H4 (cell line): ENCODE measurements around the gene RAP1A. TPM values are rescaled to one million over a fixed set of nuclear protein-coding genes. Genes with fewer than 3 reads are reported as not detected.
"Not testable (repeated sequence)": the region's sequence is repeated elsewhere in the genome, so short reads cannot be mapped to it uniquely, and the experiment has no call there.

ENCODE experiments used
- DNase-seq: peaks from one replicate; pipeline ENCODE4 v3.0.0-alpha.2; 2015; ENCODE audit warnings: low spot score
- total RNA-seq: library from RNA; depleted of rRNA; stranded (reverse); fragments of >200 nt; shearing (Covaris generic); gene quantifications from 2 replicates; pipeline ENCODE4 v1.2.3, GENCODE V29; 2014

The RAP1A gene
- total RNA-seq, 1 experiment from 2014 or later, result 32.4 TPM

DNA sequence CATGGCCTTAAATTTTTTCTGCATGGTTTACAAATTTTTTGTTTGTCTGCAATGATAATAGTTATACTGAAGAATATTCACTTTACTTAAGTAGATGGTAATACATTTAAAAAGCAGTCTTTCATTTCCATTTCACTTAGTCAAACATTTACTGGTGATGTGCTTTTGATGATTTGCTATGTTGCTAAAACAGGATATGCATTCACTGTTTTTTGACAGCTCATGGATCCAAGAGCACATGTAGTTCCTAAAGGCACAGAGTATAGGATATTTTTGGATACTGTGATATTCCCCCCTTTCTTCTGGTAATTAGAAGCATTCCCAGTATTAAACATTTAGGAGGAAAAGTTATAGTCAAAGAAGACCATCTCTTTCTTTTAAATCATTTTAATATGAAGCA, 45.9 kb downstream of the RAP1A start:
- no peak for DNase-seq

DNA sequence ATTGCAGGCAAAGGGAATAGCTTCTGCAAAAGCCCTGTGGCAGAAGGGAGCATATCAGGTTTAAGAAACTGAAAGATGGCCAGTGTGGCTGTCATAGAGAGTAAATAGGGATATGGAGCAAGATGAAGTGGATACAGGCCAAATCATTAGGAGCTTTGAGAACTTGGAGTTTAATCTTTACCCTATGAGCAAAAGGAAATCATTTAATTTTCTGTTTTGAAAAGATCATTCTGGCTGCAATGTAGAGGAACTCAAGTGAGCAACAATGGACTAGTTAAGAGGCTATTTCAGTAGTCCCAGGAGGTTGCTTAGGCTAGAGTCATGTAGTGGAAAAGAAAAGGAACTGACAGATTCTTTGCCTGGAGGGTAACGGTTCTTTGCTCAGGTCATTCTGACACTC, 47.2 kb downstream of the RAP1A start:
- DNase-seq, result no peak

GRCh38 chr1:111669268-111669667, 49.7 kb downstream of the RAP1A start:
- no peak for DNase-seq

DNA sequence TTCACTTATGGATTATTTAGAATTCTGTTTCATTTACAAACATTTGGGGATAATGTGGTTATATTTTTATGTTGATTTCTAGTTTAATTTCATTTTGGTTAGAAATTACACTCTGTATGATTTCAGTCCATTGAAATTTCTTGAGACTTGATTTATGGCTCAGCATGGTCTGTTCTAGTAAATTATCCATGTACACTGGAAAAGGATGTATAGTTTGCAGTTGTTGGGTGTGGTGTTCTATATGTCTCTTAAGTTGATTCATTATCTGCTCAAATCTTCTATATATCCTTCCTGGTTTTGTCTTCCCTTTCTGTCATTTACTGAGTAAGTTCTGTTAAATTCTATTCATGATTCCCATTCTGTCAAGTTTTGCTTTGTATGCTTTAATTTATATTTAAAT, 52.3 kb downstream of the RAP1A start:
- no peak for DNase-seq

GRCh38 chr1:111672331-111672730, 52.7 kb downstream of the RAP1A start:
- DNase-seq, result no peak

DNA sequence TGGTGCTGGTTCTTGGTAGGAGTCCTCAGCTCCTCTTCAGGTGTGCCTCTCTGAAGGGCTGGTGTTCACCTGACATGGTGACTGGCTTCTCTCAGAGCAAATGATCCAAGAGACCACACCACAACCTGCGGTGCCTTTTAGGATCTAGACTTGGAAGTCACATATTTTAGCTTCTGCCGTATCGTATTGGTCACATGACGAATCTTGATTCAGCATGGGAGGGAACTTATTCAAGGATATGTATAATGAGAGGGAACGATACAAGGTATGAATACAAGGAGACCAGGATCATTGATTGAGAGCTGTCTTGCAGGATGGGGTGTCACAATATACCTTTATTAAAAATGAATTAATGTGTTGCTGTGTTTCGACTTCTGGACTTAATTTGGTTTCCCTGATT, 58.0 kb downstream of the RAP1A start:
- DNase-seq, result no peak

DNA sequence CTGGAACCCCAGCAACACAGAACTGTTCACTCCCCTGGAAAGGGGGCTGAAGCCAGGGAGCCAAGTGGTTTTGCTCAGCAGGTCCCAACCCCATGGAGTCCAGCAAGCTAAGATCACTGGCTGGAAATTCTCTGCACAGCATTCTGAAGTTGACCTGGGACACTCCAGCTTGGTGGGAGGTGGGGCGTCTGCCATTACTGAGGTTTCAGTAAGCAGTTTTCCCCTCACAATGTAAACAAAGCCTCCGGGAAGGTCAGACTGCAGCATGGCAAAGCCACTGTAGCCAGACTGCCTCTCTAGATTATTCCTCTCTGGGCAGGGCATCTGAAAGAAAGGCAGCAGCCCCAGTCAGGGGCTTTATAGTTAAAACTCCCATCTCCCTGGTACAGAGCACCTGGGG, 60.0 kb downstream of the RAP1A start:
- DNase-seq, result peak; percentile 42

DNA sequence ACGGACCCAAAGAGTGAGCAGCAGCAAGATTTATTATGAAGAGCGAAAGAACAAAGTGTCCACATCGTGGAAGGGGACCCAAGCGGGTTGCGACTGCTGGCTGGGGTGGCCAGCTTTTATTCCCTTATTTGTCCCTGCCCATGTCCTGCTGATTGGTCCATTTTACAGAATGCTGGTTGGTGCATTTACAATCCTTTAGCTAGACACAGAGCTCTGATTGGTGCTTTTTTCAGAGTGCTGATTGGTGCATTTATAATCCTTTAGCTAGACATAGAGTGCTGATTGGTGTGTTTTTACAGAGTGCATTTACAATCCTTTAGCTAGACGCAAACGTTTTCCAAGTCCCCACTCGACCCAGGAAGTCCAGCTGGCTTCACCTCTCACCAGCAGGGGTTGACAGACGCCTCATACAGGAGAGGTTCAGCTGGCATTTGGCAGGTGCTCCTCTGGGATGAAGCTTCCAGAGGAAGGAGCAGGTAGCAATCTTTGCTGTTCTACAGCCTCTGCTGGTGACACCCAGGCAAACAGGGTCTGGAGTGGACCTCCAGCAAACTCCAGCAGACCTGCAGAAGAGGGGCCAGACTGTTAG, 60.7 kb downstream of the RAP1A start:
- not testable (repeated sequence) for DNase-seq

- not testable (repeated sequence) for DNase-seq
Measured at GRCh38 chr1:111685293-111686153, 65.9 kb downstream of the RAP1A start.

DNA sequence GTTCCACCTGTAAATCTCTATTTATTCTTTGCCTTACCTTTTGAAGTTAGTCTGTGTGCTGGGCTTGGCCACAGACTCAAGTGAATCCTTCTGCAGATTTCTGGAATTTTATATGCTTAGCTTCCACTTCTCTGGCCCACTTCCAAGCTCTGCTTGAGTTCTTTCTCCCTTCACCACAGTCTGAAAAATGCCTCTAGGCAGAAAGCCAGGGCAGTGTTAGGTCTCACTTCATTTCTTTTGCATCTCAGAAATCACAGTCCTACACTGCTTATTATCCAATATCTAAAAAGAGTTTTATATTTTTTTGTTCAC, 70.7 kb downstream of the RAP1A start:
- peak; percentile 87 for DNase-seq

DNA sequence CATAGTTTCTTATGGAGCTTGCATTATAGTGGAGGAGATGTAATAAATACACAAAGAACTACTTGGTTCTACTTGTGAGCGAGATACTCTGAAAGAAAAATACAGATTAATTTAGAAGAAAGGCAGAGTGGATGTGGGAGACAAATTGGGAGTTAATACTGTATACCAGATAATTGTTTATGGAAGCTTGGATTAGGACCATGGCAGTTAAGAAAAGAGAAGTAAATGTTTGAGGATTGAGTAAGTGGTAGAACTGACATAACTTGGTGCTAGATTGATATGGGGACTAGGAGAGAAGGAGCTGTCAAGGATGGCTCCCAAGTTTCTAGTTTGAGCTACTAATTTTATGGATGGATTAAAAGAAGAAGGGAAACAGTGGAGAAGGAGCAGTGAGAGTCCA, 72.3 kb downstream of the RAP1A start:
- DNase-seq, result no peak

GRCh38 chr1:111695801-111696200, 76.2 kb downstream of the RAP1A start:
- no peak for DNase-seq

GRCh38 chr1:111696330-111696729, 76.7 kb downstream of the RAP1A start:
- DNase-seq, result no peak

DNA sequence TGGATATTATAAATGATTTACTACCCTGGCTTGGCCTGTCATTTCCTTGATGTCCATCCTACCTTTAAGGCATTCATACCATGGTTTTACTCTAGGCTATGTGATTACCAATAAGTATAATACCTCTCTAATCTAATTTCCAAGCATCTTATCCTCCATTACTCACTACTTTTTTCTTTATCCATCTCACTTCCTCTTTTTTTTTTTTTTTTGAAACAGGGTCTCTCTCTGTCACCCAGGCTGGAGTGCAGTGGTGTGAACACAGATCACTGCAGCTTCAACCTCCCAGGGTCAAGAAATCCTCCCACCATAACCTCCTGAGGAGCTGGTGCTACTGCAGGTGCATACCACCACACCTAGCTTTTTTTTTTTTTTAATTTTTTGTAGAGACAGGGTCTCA, 79.7 kb downstream of the RAP1A start:
- DNase-seq, result no peak

DNA sequence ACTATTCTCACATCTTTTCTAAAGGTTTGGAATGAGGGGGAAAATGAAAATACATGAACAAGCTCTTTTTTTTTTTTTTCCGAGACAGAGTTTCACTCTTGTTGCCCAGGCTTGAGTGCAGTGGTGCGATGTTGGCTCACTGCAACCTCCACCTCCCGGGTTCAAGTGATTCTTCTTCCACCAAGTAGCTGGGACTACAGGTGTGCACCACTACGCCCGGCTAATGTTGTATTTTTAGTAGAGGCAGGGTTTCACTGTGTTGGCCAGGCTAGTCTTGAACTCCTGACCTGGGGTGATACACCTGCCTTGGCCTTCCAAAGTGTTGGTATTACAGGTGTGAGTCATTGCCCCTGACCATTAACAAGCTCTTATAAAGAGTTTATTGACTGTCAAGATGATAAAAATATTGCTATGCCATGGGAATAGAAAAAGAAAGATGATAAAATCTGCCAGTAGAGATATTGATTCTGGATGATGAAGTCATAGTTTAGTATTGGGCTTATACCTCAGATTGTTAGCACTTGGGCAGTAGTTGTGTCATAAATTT, 83.0 kb downstream of the RAP1A start:
- no peak for DNase-seq

- no peak for DNase-seq
Measured at GRCh38 chr1:111704240-111704639, 84.7 kb downstream of the RAP1A start.

GRCh38 chr1:111704776-111705175, 85.2 kb downstream of the RAP1A start:
- DNase-seq, result peak; percentile 32

DNA sequence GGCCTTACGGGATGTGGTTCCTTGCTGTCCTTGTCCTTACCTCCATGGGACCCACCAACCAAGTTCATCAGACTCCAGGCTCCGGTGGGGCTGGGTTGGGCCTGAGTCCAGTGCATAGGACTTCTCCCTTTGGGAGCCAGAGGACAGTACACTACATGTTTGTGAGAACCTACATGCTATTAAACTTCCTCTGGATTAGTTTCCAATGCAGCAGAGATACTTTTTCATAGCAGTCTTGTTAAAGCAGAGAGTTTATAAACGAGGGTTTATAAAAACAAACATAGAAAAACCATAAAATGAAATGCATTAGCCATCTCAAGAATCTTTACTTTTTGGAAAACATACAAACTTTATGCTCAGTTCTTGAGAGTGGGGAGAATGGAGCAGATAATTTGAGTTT, 86.3 kb downstream of the RAP1A start:
- no peak for DNase-seq

GRCh38 chr1:111706921-111707320, 87.3 kb downstream of the RAP1A start:
- no peak for DNase-seq

DNA sequence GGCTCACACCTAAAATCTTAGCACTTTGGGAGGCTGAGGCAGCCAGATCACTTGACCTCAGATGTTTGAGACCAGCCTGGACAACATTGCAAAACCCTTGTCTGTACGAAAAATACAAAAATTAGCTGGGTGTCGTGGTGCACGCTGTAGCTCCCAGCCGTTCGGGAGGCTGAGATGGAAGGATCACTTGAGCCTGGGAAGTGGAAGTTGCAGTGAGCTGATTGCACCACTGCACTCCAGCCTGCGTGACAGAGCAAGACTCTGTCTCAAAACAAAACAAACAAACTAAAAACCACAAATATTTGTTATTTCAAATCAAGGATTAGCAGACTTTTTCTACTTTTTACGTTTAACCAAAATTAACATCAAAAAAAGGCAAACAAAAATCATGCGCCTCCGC, 88.3 kb downstream of the RAP1A start:
- peak; percentile 90 for DNase-seq

DNA sequence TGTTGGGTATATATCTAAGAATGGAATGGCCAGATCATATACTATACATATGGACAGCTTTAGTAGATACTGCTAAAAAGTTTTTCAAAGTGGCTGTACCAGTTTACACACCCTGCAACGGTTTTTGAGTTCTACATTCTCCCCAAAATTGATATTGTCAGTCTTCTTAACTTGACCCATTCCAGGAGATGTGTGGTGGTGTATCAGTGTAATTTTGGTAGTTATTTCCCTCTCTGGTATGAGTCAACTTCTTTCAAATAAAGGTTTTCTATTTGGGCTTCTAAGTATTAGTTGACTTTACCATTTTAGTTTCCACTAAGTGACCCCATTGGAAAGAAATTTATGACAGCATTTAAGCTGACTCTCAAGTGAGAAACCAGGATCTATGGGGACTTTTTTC, 90.4 kb downstream of the RAP1A start:
- DNase-seq, result no peak

- no peak for DNase-seq
Measured at GRCh38 chr1:111716333-111716732, 96.7 kb downstream of the RAP1A start.

GRCh38 chr1:111717450-111717849, 97.9 kb downstream of the RAP1A start:
- DNase-seq, result no peak
